Measurements from ENCODE around the gene A3GALT2. TPM values are rescaled to one million over a fixed set of nuclear protein-coding genes. Genes with fewer than 3 reads are reported as not detected.

Gene A3GALT2
- total and polyA plus RNA-seq, 9 of the 15 experiments (the other 6 are each of a cell fraction or from before 2014, with no cell fraction given), result not detected

GRCh38 chr1:33349081-33349759 lies 28.3 kb upstream of the A3GALT2 start (continued):
- TF ChIP-seq ZBTB34 (CRISPR knock-in tag; IDR thresholded peaks at IDR 0.05), result no peak
- no peak for TF ChIP-seq NCOR1 (IDR thresholded peaks at IDR 0.05)
- TF ChIP-seq KAT7 (CRISPR knock-in tag; IDR thresholded peaks at IDR 0.05; ENCODE audit: borderline replicate concordance), result 0 out of 2 replicates have a peak, but pooled peaks have one; percentile 23
- TF ChIP-seq CTBP1 (IDR thresholded peaks at IDR 0.05; ENCODE audit: borderline replicate concordance), result peak; percentile 69
- TF ChIP-seq HDAC8 (tag; IDR thresholded peaks at IDR 0.05), result no peak
- no peak for TF ChIP-seq RUNX1 (IDR thresholded peaks at IDR 0.05; ENCODE audit: low read depth)
- TF ChIP-seq MEF2A (IDR thresholded peaks at IDR 0.05; ENCODE audit: control insufficient read depth, low read depth, low read length), result no peak
- no peak for TF ChIP-seq CBX1 (IDR thresholded peaks at IDR 0.05; ENCODE audit: low read depth)
- TF ChIP-seq SIN3B (IDR thresholded peaks at IDR 0.05; ENCODE audit: low read depth), result peak; percentile 44; the same call in 1 of the 2 replicates
- peak in 1 of 3 experiments; percentile 41 for TF ChIP-seq YY1 (IDR thresholded peaks at IDR 0.05; ENCODE audit: borderline replicate concordance in 1 of 3, control insufficient read depth in 1 of 3, extremely low read depth in 1 of 3, insufficient read depth in 3 of 3, insufficient read length in 1 of 3, insufficient replicate concordance in 2 of 3, low read depth in 1 of 3, low read length in 2 of 3)
- no peak for TF ChIP-seq HDAC1 (IDR thresholded peaks at IDR 0.05)
- TF ChIP-seq GABPA (tag; conservative IDR thresholded peaks at IDR 0.05; ENCODE audit: low read depth), result no peak
- no peak for TF ChIP-seq BCOR (IDR thresholded peaks at IDR 0.05)
- TF ChIP-seq HNRNPUL1 (IDR thresholded peaks at IDR 0.05; ENCODE audit: low read length), result no peak
- TF ChIP-seq NCOA1 (IDR thresholded peaks at IDR 0.05; ENCODE audit: low read depth), result no peak
- no peak for TF ChIP-seq ASH1L (IDR thresholded peaks at IDR 0.05; ENCODE audit: borderline replicate concordance, low read depth, partially characterized antibody)
- no peak for TF ChIP-seq STAT5A (IDR thresholded peaks at IDR 0.05; ENCODE audit: borderline replicate concordance, low read length)
- TF ChIP-seq CBFA2T2 (conservative IDR thresholded peaks at IDR 0.05), result no peak
- peak; percentile 78 for TF ChIP-seq THAP12 (CRISPR knock-in tag; IDR thresholded peaks at IDR 0.05)
- no peak for TF ChIP-seq ZBTB1 (CRISPR knock-in tag; IDR thresholded peaks at IDR 0.05; ENCODE audit: borderline replicate concordance, low read depth)
- TF ChIP-seq ATF6 (CRISPR knock-in tag; IDR thresholded peaks at IDR 0.05), result no peak
- TF ChIP-seq ATF4 (CRISPR knock-in tag; IDR thresholded peaks at IDR 0.05), result 0 out of 2 replicates have a peak, but pooled peaks have one; percentile 19
